ENCODE measurements around the gene TSPAN9. TPM values are rescaled to one million over a fixed set of nuclear protein-coding genes. Genes with fewer than 3 reads are reported as not detected.
A peak's percentile ranks its signal among the peaks of the same experiment; 100 is the strongest.

Gene TSPAN9
- total RNA-seq, 1 donor from 2014 or later, result 30.4 TPM

DNA sequence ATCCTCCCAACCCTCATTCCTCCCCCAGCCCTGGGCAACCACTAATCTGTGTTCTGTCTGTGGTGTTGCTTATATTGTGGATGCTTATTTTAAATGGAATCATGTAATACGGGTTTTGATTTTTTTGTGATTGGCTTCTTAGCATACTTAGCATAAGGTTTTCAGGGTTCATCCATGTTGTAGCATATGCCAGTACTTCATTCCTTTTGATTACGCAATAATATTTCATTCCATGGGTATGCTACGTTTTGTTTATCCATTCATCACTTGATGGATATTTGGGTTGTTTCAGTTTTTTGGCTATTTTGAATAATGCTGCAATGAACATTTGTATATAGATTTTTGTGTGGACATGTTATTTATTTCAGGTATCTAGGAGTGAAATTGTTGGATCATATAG lies 82.9 kb downstream of the TSPAN9 start:
- peaks cover 13% of the 10 kb centered on the region for H3K4me1 Mint-ChIP-seq (ENCODE audit: low read depth)

DNA sequence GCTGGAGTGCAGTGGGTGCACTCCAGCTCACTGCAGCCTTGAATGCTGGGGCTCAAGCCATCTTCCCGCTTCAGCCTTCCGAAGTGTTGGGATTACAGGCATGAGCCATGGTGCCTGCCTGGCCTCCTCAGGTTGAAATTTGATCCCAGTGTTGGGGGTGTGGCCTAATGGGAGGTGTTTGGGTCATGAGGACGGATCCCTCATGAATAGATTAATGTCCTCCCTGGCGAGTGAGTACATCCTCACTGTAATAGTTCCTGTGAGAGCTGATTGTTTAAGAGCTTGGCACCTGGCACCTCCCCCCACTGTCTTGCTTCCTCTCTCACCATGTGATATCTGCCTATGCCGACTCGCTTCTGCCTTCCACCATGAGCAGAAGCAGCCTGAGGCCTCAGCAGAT lies 84.7 kb downstream of the TSPAN9 start:
- H3K4me3 Mint-ChIP-seq (ENCODE audit: low read depth), result no peak overlapping the region
- H3K36me3 Mint-ChIP-seq (ENCODE audit: insufficient read depth), result peaks cover 7% of the 10 kb centered on the region
- H3K4me1 Mint-ChIP-seq (ENCODE audit: low read depth), result peaks cover 9% of the 10 kb centered on the region

More for the DNA sequence above, 82.9 kb downstream of the TSPAN9 start:
- H3K27me3 Mint-ChIP-seq, result peaks cover 4% of the 10 kb centered on the region
- H3K27ac Mint-ChIP-seq, result no peak overlapping the region
- H3K4me3 Mint-ChIP-seq (ENCODE audit: low read depth), result no peak overlapping the region
- H3K9me3 Mint-ChIP-seq (ENCODE audit: low read depth), result peaks cover 12% of the 10 kb centered on the region
- DNase-seq (ENCODE audit: low spot score, unreplicated experiment), result no peak
- TF ChIP-seq, protein P1, sequence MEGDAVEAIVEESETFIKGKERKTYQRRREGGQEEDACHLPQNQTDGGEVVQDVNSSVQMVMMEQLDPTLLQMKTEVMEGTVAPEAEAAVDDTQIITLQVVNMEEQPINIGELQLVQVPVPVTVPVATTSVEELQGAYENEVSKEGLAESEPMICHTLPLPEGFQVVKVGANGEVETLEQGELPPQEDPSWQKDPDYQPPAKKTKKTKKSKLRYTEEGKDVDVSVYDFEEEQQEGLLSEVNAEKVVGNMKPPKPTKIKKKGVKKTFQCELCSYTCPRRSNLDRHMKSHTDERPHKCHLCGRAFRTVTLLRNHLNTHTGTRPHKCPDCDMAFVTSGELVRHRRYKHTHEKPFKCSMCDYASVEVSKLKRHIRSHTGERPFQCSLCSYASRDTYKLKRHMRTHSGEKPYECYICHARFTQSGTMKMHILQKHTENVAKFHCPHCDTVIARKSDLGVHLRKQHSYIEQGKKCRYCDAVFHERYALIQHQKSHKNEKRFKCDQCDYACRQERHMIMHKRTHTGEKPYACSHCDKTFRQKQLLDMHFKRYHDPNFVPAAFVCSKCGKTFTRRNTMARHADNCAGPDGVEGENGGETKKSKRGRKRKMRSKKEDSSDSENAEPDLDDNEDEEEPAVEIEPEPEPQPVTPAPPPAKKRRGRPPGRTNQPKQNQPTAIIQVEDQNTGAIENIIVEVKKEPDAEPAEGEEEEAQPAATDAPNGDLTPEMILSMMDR (IDR thresholded peaks at IDR 0.05; ENCODE audit: unreplicated experiment), result no peak
- peaks cover 7% of the 10 kb centered on the region for H3K36me3 Mint-ChIP-seq (ENCODE audit: insufficient read depth)

DNA sequence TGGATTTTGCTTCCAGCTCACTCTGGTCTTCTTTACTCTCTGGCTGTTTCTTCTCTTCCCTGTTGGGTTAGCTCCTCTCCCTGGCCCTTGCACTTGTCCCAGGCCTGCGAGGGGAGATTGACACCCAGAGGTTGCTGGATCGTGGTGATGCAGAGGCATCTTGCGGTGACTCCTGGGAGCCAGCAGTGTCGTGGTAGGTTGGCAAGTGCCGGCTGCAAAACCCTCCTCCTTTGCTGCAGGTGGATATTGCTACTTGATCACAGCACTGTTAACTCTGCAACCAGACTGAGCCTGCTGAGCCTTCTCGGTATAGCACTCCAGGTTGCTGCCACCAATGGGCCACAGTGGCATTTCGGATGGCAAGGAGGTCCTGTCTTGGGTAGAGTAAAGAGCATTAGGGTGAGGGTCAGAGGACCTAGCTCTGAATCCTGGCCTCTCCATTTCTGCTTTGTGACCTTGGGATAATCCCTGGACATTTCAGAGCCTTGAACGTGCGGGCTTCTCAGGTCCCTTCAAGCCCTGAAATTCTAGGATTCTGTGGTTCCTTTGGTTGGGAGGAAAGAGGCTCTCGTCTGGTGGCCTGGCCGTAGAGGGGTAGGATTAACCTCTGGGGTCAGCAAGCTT lies 87.4 kb downstream of the TSPAN9 start:
- TF ChIP-seq, protein P1 (IDR thresholded peaks at IDR 0.05; ENCODE audit: unreplicated experiment), result no peak
- DNase-seq (ENCODE audit: low spot score, unreplicated experiment), result no peak
- Mint-ChIP-seq H3K36me3 (ENCODE audit: insufficient read depth) (peaks cover 4% of the 10 kb centered on the region), H3K4me1 (ENCODE audit: low read depth) (peaks cover 18% of the 10 kb centered on the region), H3K27ac (peak overlapping the region; percentile 14), H3K27me3 (peaks cover 29% of the 10 kb centered on the region), H3K9me3 (ENCODE audit: low read depth) (peaks cover 12% of the 10 kb centered on the region), H3K4me3 (ENCODE audit: low read depth) (no peak overlapping the region)

More for the DNA sequence above, 84.7 kb downstream of the TSPAN9 start:
- DNase-seq (ENCODE audit: low spot score, unreplicated experiment), result no peak
- H3K27me3 Mint-ChIP-seq, result peaks cover 11% of the 10 kb centered on the region
- peaks cover 12% of the 10 kb centered on the region for H3K9me3 Mint-ChIP-seq (ENCODE audit: low read depth)
- no peak overlapping the region for H3K27ac Mint-ChIP-seq
- TF ChIP-seq, protein P1 (IDR thresholded peaks at IDR 0.05; ENCODE audit: unreplicated experiment), result no peak

DNA sequence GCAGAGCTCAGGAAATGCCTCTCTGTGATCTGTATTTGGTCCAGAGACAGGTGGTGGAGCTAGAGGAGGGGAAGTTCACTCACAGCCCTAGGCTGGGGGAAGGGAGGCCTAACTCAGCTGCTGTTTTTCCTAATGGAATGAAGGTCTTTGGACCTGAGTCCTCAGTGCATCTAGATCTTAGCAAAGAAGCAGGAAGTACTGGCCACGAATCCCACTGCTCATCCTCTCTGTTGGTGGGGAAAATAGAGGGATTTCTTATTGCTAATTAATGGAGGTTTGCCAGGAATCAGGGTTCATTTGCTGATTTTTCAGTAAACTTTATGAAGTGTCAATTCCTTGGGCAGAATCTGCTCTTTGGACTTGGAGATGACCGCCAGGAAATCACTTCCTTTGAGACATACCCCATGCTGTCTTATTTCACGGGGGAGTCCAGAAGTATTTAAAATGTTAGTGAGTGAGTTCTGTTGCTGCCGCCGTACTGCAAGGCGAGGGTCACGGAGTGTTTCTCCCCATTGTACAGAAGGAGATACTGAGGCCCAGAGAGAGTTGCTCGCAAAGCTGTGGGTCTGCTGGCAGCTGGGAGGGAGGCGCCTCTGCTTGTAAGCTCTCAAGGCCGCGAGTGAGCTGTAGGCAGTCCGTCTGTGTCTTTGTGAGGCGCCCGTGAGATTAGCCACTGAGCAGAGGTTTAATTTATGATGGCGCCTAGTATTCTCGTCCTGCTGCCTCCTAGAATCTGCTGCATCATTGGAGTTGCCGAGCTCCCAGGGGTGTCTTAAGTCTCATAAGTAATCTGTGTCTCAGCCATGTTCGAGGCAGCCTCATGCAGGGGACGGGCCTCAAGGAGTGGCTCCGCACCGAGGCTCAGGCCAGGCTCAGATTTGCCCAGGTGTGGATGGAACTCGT lies 88.2 kb downstream of the TSPAN9 start:
- H3K9me3 Mint-ChIP-seq (ENCODE audit: low read depth), result peaks cover 10% of the 10 kb centered on the region
- H3K4me1 Mint-ChIP-seq (ENCODE audit: low read depth), result peaks cover 19% of the 10 kb centered on the region
- H3K36me3 Mint-ChIP-seq (ENCODE audit: insufficient read depth), result peaks cover 4% of the 10 kb centered on the region
- H3K4me3 Mint-ChIP-seq (ENCODE audit: low read depth), result no peak overlapping the region
- H3K27ac Mint-ChIP-seq, result peak overlapping the region; percentile 14
- TF ChIP-seq, protein P1 (IDR thresholded peaks at IDR 0.05; ENCODE audit: unreplicated experiment), result no peak
- no peak for DNase-seq (ENCODE audit: low spot score, unreplicated experiment)
- peaks cover 35% of the 10 kb centered on the region for H3K27me3 Mint-ChIP-seq

DNA sequence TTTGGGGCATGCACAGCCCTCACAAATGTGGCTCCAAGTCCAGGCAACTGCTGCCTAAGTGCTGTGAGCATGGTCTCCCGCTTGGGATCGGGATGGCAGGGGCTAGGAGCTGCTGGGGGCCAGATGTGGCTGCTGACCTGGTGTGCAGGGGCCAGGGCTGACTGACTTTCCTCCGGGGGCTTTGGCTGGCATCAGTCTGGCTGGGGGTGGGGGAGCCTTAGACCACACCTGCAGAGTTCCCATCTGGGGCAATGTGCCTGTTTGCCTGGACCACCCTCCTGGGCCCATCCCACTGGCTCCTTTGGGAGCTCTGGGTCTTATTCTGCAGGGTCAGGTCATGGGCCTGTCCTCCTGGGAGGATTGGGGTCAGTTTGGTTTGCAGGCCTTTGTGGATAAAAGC lies 90.5 kb downstream of the TSPAN9 start:
- H3K4me3 Mint-ChIP-seq (ENCODE audit: low read depth), result no peak overlapping the region
- H3K27me3 Mint-ChIP-seq, result peaks cover 56% of the 10 kb centered on the region
- no peak for DNase-seq (ENCODE audit: low spot score, unreplicated experiment)
- TF ChIP-seq, protein P1 (IDR thresholded peaks at IDR 0.05; ENCODE audit: unreplicated experiment), result no peak
- peaks cover 34% of the 10 kb centered on the region for H3K4me1 Mint-ChIP-seq (ENCODE audit: low read depth)
- H3K27ac Mint-ChIP-seq, result no peak overlapping the region
- no peaks in the 10 kb centered on the region for H3K9me3 Mint-ChIP-seq (ENCODE audit: low read depth)
- no peaks in the 10 kb centered on the region for H3K36me3 Mint-ChIP-seq (ENCODE audit: insufficient read depth)
